GM12892 (cell line): ENCODE results near the gene CFAP69.

Source experiments
- DNase-seq: peaks from one replicate; pipeline ENCODE4 v3.0.0; 2011; ENCODE audit not compliant: insufficient read length
- FAIRE-seq: peaks from 2 replicates; lab custom pipeline; 2011; peaks lifted over from hg19 to GRCh38; lab: Jason Lieb, UNC
- POLR2A ChIP-seq: IDR thresholded peaks from 2 replicates; pipeline ENCODE4 v1.6.1; 2011; ENCODE audit warnings: low read depth, low read length, control low read depth
- POLR2AphosphoS5 ChIP-seq: IDR thresholded peaks from 2 replicates; pipeline ENCODE4 v1.6.1; 2011; ENCODE audit warnings: low read depth, low read length, control low read depth
- TAF1 ChIP-seq: IDR thresholded peaks from 2 replicates; pipeline ENCODE4 v1.6.1; 2011; ENCODE audit warnings: low read depth, mild to moderate bottlenecking, control low read depth, low read length, borderline replicate concordance

Gene CFAP69

GRCh38 chr7:90276033-90276728 is 31.2 kb downstream of the CFAP69 start:
- no peak for TF ChIP-seq TAF1
- no peak for TF ChIP-seq POLR2AphosphoS5
- no peak for TF ChIP-seq POLR2A
- no peak for FAIRE-seq
- no peak for DNase-seq

GRCh38 chr7:90288154-90288553 is 43.2 kb downstream of the CFAP69 start:
- DNase-seq (no peak), FAIRE-seq (peak; percentile 27)
- TF ChIP-seq POLR2AphosphoS5: no peak
- no peak for TF ChIP-seq POLR2A

GRCh38 chr7:90290244-90291113 is 45.5 kb downstream of the CFAP69 start:
- FAIRE-seq (no peak), DNase-seq (no peak)
- TF ChIP-seq POLR2AphosphoS5 (no peak), POLR2A (no peak), TAF1 (no peak)

- TF ChIP-seq POLR2A (no peak), POLR2AphosphoS5 (no peak), TAF1 (no peak)
- peak; percentile 84 for FAIRE-seq
- DNase-seq: no peak
Observed at GRCh38 chr7:90298145-90299038, 53.4 kb downstream of the CFAP69 start.

- TF ChIP-seq POLR2AphosphoS5 (no peak), POLR2A (no peak), TAF1 (no peak)
- FAIRE-seq: no peak
- no peak for DNase-seq
Observed at GRCh38 chr7:90303241-90303640, 58.3 kb downstream of the CFAP69 start.

GRCh38 chr7:90309872-90310271 is 64.9 kb downstream of the CFAP69 start:
- no peak for DNase-seq
- TF ChIP-seq POLR2AphosphoS5: no peak
- no peak for TF ChIP-seq POLR2A
- TF ChIP-seq TAF1: no peak
- no peak for FAIRE-seq

- no peak for DNase-seq
- no peak for FAIRE-seq
- TF ChIP-seq POLR2A (no peak), TAF1 (no peak), POLR2AphosphoS5 (no peak)
Observed at GRCh38 chr7:90311175-90311574, 66.2 kb downstream of the CFAP69 start.

GRCh38 chr7:90312745-90313144 is 67.8 kb downstream of the CFAP69 start:
- DNase-seq (no peak), FAIRE-seq (no peak)
- no peak for TF ChIP-seq POLR2A
- TF ChIP-seq POLR2AphosphoS5: no peak
- TF ChIP-seq TAF1: no peak

GRCh38 chr7:90313907-90314306 is 68.9 kb downstream of the CFAP69 start:
- FAIRE-seq (no peak), DNase-seq (no peak)
- TF ChIP-seq POLR2A: no peak
- TF ChIP-seq POLR2AphosphoS5: no peak
- no peak for TF ChIP-seq TAF1

- FAIRE-seq (no peak), DNase-seq (no peak)
- TF ChIP-seq POLR2A: no peak
- TF ChIP-seq TAF1: no peak
- no peak for TF ChIP-seq POLR2AphosphoS5
Observed at GRCh38 chr7:90320014-90320413, 75.0 kb downstream of the CFAP69 start.

GRCh38 chr7:90320418-90320800 is 75.4 kb downstream of the CFAP69 start:
- FAIRE-seq: no peak
- no peak for DNase-seq
- TF ChIP-seq TAF1 (no peak), POLR2AphosphoS5 (no peak), POLR2A (no peak)
